ENCODE data around the gene TFF1.

The TFF1 gene

DNA sequence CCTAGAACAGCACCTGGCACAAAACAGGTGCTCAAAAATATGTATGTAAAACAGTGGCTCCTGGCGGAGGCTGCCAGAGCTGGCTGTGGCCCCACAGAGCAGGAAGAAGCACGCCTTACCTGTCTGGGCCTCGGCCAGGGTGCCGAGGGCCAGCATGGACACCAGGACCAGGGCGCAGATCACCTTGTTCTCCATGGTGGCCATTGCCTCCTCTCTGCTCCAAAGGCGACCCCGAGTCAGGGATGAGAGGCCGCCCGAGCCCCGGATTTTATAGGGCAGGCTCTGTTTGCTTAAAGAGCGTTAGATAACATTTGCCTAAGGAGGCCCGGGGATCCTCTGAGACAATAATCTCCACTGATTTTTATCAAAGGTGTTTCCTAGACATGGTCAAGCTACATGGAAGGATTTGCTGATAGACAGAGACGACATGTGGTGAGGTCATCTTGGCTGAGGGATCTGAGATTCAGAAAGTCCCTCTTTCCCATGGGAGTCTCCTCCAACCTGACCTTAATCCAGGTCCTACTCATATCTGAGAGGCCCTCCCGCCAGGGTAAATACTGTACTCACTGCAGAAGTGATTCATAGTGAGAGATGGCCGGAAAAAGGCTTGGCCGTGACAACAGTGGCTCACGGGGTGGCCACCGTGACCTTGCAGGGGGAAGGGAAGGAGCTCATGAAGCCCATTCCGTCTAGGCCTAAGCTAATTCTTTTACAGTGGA lies at the start of gene TFF1:
TSS of gene TFF1 (minus strand) at position 244 of the 719 bp plus-strand sequence. CDS start at position 204, 40 bp downstream.
- CTCF ChIA-PET, result interaction anchor here (1.3 kb wide), 1 partner anchor 15 kb away, joined by 8 read pairs; no protein-coding TSS in a partner anchor
- TF ChIP-seq, protein P1, sequence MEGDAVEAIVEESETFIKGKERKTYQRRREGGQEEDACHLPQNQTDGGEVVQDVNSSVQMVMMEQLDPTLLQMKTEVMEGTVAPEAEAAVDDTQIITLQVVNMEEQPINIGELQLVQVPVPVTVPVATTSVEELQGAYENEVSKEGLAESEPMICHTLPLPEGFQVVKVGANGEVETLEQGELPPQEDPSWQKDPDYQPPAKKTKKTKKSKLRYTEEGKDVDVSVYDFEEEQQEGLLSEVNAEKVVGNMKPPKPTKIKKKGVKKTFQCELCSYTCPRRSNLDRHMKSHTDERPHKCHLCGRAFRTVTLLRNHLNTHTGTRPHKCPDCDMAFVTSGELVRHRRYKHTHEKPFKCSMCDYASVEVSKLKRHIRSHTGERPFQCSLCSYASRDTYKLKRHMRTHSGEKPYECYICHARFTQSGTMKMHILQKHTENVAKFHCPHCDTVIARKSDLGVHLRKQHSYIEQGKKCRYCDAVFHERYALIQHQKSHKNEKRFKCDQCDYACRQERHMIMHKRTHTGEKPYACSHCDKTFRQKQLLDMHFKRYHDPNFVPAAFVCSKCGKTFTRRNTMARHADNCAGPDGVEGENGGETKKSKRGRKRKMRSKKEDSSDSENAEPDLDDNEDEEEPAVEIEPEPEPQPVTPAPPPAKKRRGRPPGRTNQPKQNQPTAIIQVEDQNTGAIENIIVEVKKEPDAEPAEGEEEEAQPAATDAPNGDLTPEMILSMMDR (conservative IDR thresholded peaks at IDR 0.05; ENCODE audit: low read depth), result no peak

DNA sequence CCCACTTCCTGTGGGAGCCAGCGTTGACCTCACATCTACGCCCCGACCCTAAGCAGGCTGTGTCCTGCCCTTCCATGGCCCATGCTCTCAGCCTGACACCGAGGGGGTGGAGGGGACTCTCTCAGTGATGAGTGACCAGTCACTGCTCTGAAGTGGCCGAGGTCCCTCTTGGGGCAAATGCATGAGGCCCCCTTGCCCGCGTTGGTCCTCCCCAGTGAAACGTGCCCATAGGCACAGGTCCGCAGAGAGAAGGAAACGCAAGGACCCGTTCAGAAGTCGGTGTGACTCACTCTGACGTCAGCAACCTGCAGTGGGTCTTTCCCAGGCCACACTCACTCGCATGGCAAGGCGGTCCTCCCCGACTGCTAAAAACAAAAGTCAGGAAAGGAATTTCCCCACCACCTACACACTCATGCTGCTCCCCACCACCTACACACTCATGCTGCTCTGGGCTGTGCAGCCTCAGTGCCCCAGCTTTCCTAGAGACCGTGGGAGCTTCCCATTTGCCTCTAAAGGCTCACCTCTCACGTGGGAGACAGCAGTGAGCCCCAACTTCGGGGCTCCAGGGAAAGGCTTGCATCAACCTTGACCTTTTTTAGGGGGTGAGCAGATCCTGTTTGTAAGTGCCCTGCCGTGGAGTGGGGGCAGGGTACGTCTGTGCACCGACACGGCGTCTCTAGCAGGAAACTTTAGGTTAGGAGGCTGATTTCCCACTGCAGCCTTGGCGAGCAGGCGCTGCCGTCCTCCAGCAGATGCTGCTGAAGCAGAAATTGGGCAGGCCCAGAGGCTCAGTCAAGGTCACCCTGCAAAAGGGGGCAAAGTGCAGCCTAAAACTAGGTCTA lies 48.8 kb upstream of the TFF1 start:
- DNase-seq (ENCODE audit: low spot score), result peak; percentile 86
- CTCF ChIA-PET, result no interaction called here
- POLR2A ChIA-PET (ENCODE audit: low non-redundant PET), result no interaction called here
- TF ChIP-seq, protein P1 (conservative IDR thresholded peaks at IDR 0.05; ENCODE audit: low read depth), result no peak
- H3K27ac ChIP-seq, result no peak overlapping the region

More for the DNA sequence above, at the start of gene TFF1:
- no peak within 1 kb of the TSS for H3K27ac ChIP-seq
- POLR2A ChIA-PET (ENCODE audit: low non-redundant PET), result no interaction called here
- DNase-seq (ENCODE audit: low spot score), result no peak

DNA sequence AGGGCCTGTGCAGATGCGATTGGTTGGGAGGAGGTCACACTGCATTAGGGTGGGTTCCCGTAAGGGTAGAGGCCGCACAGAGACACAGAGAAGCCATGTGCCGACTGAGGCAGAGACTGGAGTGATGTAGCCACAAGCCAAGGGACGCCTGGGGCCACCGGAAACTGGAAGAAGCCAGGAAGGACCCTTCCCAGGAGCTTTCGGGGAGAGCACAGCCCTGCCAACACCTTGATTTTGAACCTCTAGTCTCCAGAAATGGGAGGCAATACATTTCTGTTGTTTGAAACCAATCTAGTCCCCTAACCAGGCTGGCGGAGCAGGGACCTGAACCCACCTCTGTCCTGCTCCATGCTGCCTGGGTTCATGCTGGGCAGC lies 48.2 kb upstream of the TFF1 start:
- TF ChIP-seq, protein P1 (conservative IDR thresholded peaks at IDR 0.05; ENCODE audit: low read depth), result no peak
- no peak overlapping the region for H3K27ac ChIP-seq
- POLR2A ChIA-PET (ENCODE audit: low non-redundant PET), result no interaction called here
- DNase-seq (ENCODE audit: low spot score), result no peak
- CTCF ChIA-PET, result no interaction called here

DNA sequence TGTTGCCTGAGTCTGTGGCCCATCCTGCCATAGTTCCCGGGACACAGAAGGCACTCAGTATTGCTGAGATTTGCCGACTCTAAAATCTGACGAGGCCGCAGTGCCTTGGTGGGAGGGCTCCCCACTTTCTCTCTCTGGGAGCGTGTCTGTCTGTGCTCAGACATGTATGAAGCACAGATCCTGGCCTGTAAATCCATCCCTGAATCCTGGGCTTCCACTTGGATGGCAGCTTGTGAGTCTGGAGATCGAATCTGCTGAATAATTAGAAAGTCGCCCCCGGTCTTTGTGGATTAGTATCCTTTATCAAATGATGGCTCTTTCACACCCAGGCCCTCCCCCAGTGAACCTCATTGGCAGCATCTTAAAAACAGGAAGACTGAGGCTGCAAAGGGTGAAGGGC lies 47.7 kb upstream of the TFF1 start:
- ChIA-PET POLR2A (ENCODE audit: low non-redundant PET) (no interaction called here), CTCF (interaction anchor here (0.5 kb wide), 1 partner anchor 20 kb away, joined by 4 read pairs; no protein-coding TSS in a partner anchor)
- TF ChIP-seq, protein P1 (conservative IDR thresholded peaks at IDR 0.05; ENCODE audit: low read depth), result no peak
- DNase-seq (ENCODE audit: low spot score), result no peak
- H3K27ac ChIP-seq, result no peak overlapping the region

DNA sequence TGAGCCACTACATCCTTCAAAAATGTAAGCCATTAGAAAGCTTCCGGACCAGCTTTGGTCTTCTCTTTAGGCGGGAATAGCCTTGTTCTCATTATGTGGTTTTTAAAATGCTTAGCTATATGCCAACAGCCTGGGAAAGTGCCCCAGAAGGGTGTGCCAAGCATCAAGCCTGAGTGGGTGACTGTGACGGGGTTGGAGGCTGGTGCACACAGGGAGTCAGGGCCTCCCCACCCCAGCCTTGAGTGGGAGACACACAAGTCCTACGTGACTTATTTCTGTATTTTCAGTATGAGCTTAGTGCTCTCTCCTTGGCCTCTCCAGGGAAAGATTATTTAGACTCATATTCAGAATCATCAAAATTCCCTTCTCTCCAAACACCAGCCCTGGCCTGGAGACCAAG lies 47.2 kb upstream of the TFF1 start:
- POLR2A ChIA-PET (ENCODE audit: low non-redundant PET), result no interaction called here
- CTCF ChIA-PET, result interaction anchor here (0.5 to 0.6 kb wide), 2 partner anchors 9 to 20 kb away, joined by 4 read pairs; no protein-coding TSS in a partner anchor
- DNase-seq (ENCODE audit: low spot score), result no peak
- no peak overlapping the region for H3K27ac ChIP-seq
- TF ChIP-seq, protein P1 (conservative IDR thresholded peaks at IDR 0.05; ENCODE audit: low read depth), result no peak

DNA sequence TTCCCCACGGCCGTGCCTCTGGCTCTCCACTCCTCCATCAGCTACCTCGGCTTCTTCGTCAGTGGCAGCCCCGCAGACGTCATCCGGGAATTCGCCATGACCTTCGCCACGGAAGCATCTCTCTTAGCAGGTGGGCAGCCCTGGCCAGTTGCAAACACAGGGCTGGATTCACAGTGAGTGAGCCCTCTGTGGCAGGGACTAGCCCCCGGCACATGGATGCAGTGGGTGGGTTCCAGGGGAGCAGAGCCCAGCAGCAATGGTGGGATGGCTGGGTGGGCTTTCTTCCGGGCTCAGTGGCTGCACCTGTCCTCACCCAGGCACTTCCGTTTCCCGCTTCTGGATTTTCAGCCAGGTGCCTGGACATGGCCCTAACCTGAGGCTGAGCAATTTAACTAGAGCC lies 46.8 kb upstream of the TFF1 start:
- ChIA-PET CTCF (interaction anchor here (0.6 kb wide), 2 partner anchors 9 to 243 kb away, joined by 3 to 4 read pairs; no protein-coding TSS in a partner anchor), POLR2A (ENCODE audit: low non-redundant PET) (no interaction called here)
- no peak for DNase-seq (ENCODE audit: low spot score)
- no peak overlapping the region for H3K27ac ChIP-seq
- TF ChIP-seq, protein P1 (conservative IDR thresholded peaks at IDR 0.05; ENCODE audit: low read depth), result no peak
